Measurements from ENCODE around the gene NPC1. TPM values are rescaled to one million over a fixed set of nuclear protein-coding genes. Genes with fewer than 3 reads are reported as not detected.

NPC1 gene
- 10 to 100 TPM; 35.7 to 99.4 (median 46.2) TPM for total RNA-seq

GRCh38 chr18:23586249-23587196 lies at the start of gene NPC1:
Gene NPC1, minus strand, starts transcription at chr18:23586506. Its CDS starts 163 bp downstream, at chr18:23586343.
- Histone ChIP-seq H3K36me3 (no peaks in the 10 kb centered on the region), H3K27me3 (no peaks in the 10 kb centered on the region), H3K4me3 (peak within 1 kb of the TSS; percentile 77 to 97 (median 90)), H3K4me1 (peaks cover 20 to 22% of the 10 kb centered on the region in 2 donors), H3K9me3 (no peaks in the 10 kb centered on the region), H3K27ac (peak within 1 kb of the TSS; percentile 95 to 99 (median 97))
- TF ChIP-seq POLR2A (IDR thresholded peaks at IDR 0.05), result peak; percentile 94
- TF ChIP-seq, protein P1, sequence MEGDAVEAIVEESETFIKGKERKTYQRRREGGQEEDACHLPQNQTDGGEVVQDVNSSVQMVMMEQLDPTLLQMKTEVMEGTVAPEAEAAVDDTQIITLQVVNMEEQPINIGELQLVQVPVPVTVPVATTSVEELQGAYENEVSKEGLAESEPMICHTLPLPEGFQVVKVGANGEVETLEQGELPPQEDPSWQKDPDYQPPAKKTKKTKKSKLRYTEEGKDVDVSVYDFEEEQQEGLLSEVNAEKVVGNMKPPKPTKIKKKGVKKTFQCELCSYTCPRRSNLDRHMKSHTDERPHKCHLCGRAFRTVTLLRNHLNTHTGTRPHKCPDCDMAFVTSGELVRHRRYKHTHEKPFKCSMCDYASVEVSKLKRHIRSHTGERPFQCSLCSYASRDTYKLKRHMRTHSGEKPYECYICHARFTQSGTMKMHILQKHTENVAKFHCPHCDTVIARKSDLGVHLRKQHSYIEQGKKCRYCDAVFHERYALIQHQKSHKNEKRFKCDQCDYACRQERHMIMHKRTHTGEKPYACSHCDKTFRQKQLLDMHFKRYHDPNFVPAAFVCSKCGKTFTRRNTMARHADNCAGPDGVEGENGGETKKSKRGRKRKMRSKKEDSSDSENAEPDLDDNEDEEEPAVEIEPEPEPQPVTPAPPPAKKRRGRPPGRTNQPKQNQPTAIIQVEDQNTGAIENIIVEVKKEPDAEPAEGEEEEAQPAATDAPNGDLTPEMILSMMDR (IDR thresholded peaks at IDR 0.05 in 4 of 5, conservative IDR thresholded peaks at IDR 0.05 in 1 of 5), result peak; percentile 68 to 97 (median 90)
- in situ Hi-C loops (cut with MboI; ENCODE audit: low sequenced_read_pairs in 4 of 4) (loop anchor here in 3 of 4 donors (5.0 to 25.0 kb wide), 3 partner anchors 69 to 449 kb away; partner anchors contain the start of gene CABLES1 (in 1 of the 3)), intact Hi-C loops (cut with DNase I; ENCODE audit: low total_unique reads) (loop anchor here (1.0 to 10.0 kb wide), 6 partner anchors 70 to 652 kb away; partner anchors contain the start of genes CABLES1, RBBP8, RIOK3 and RMC1)
- ATAC-seq (peak; percentile 91 to 93), DNase-seq (peak; percentile 87 to 89)

DNA sequence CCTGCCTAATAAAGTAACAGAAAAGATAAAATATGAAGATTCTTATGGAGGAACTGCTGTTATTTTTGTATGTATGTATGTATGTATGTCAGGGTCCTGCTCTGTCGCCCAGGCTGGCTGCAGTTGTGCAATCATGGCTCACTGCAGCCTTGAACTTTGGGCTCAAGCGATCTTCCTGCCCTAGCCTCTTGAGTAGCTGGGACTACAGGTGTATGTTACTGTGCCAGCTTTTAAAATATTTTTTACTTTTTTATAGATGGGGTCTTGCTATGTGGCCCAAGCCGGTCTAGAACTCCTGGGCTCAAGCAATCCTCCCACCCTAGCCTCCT lies 49.7 kb upstream of the NPC1 start:
- DNase-seq (no peak), ATAC-seq (no peak)
- TF ChIP-seq POLR2A (IDR thresholded peaks at IDR 0.05), result no peak
- Histone ChIP-seq H3K36me3 (no peaks in the 10 kb centered on the region), H3K27me3 (no peaks in the 10 kb centered on the region), H3K27ac (no peak overlapping the region), H3K9me3 (no peaks in the 10 kb centered on the region), H3K4me1 (no peaks in the 10 kb centered on the region), H3K4me3 (no peak overlapping the region)
- in situ Hi-C loops (cut with MboI; ENCODE audit: low sequenced_read_pairs in 4 of 4) (loop anchor here in 2 of 4 donors (25.0 kb wide), 3 partner anchors 176 to 476 kb away; no protein-coding TSS in a partner anchor), intact Hi-C loops (cut with DNase I; ENCODE audit: low total_unique reads) (no loop called here)

GRCh38 chr18:23635283-23636070 lies 49.2 kb upstream of the NPC1 start:
- no peak for DNase-seq
- H3K4me1 ChIP-seq, result no peaks in the 10 kb centered on the region
- no peak overlapping the region for H3K4me3 ChIP-seq
- no peaks in the 10 kb centered on the region for H3K36me3 ChIP-seq
- ATAC-seq, result no peak
- no peak for TF ChIP-seq POLR2A (IDR thresholded peaks at IDR 0.05)
- TF ChIP-seq, protein P1 (IDR thresholded peaks at IDR 0.05 in 4 of 5, conservative IDR thresholded peaks at IDR 0.05 in 1 of 5), result no peak
- intact Hi-C loops (cut with DNase I; ENCODE audit: low total_unique reads), result no loop called here
- no peaks in the 10 kb centered on the region for H3K27me3 ChIP-seq
- no peak overlapping the region for H3K27ac ChIP-seq
- in situ Hi-C loops (cut with MboI; ENCODE audit: low sequenced_read_pairs in 4 of 4), result loop anchor here in 2 of 4 donors (25.0 kb wide), 3 partner anchors 177 to 477 kb away; no protein-coding TSS in a partner anchor
- H3K9me3 ChIP-seq, result no peaks in the 10 kb centered on the region

DNA sequence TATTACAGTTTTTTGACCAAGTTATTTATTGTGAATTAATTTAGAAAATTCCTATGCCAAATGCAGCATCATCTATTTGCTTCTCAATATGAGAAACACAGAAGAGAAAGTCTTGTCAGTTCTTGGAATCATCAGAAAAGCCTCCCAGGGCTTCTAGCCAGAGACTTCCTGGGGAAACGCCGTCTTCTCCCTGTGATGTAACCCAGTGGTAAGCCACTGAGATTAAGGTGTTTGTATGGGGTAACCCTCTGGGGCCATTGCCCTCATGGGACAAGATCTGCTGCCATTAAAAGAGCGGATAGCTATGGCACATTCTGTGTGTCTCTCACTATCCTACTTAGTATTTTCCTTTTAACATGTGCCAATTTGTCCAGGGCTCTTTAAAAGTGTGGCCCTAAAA lies 48.4 kb upstream of the NPC1 start:
- no peaks in the 10 kb centered on the region for H3K9me3 ChIP-seq
- in situ Hi-C loops (cut with MboI; ENCODE audit: low sequenced_read_pairs in 4 of 4) (loop anchor here in 2 of 4 donors (25.0 kb wide), 3 partner anchors 178 to 478 kb away; no protein-coding TSS in a partner anchor), intact Hi-C loops (cut with DNase I; ENCODE audit: low total_unique reads) (no loop called here)
- H3K27ac ChIP-seq, result no peak overlapping the region
- H3K4me3 ChIP-seq, result no peak overlapping the region
- H3K4me1 ChIP-seq, result no peaks in the 10 kb centered on the region
- DNase-seq (no peak), ATAC-seq (no peak)
- TF ChIP-seq POLR2A (IDR thresholded peaks at IDR 0.05), result no peak
- TF ChIP-seq, protein P1 (IDR thresholded peaks at IDR 0.05 in 4 of 5, conservative IDR thresholded peaks at IDR 0.05 in 1 of 5), result no peak
- no peaks in the 10 kb centered on the region for H3K27me3 ChIP-seq
- no peaks in the 10 kb centered on the region for H3K36me3 ChIP-seq
